HepG2 (cell line): Measurements from ENCODE around the gene WASHC4. TPM values are rescaled to one million over a fixed set of nuclear protein-coding genes. Genes with fewer than 3 reads are reported as not detected.

Source experiments
- ATAC-seq: fragments of 200-7000 bp; cut with Tn5 transposase; 3 replicates; pipeline ENCODE4 v1.9.1; 2020; ENCODE audit warnings: mild to moderate bottlenecking, moderate library complexity
- BruUV-seq: library from RNA; stranded (reverse); fragments of 400-500 nt; replicated peaks from 2 replicates; lab custom pipeline; 2021; lab: Mats Ljungman, UMichigan
- CTCF ChIA-PET: fragments of 300-600 bp; formaldehyde crosslinking; extraction: SDS; loops from one replicate; lab custom pipeline; 2021; ENCODE audit warnings: low total read pairs, inconsistent platforms, low intra/inter-chr PET ratio; lab: Yijun Ruan, JAX
- POLR2A ChIA-PET: fragments of 350-600 bp; sonication (Branson Sonifier 250); formaldehyde crosslinking; loops from one replicate; lab custom pipeline; 2020; ENCODE audit warnings: antibody characterized with exemption, inconsistent platforms; lab: Yijun Ruan, JAX
- DNase-seq: peaks from one replicate; pipeline ENCODE4 v3.0.0-alpha.2; 2015; ENCODE audit warnings: low spot score
- FAIRE-seq: peaks from 3 replicates; lab custom pipeline; 2011; peaks lifted over from hg19 to GRCh38; lab: Jason Lieb, UNC
- H2AFZ ChIP-seq: one replicate; pipeline ENCODE4 v1.6.1; 2011; ENCODE audit warnings: low read length, inconsistent platforms
- H3K27ac ChIP-seq: fragments of 300-600 bp; 3 replicates; pipeline ENCODE4 v1.8.0; 2011; ENCODE audit warnings: mixed run types, mild to moderate bottlenecking, mixed read lengths, low read length, inconsistent platforms; ENCODE audit not compliant: insufficient read depth; ENCODE audit errors: extremely low read length
- H3K27me3 ChIP-seq, 2 experiments: fragments of 200-600 bp in 1 of 2; 2 replicates in 1 of 2; 3 replicates in 1 of 2; pipeline versions ENCODE4 v1.6.0 to v1.8.0; 2011; ENCODE audit warnings: low read length in 2 of 2, mild to moderate bottlenecking in 2 of 2, moderate library complexity in 2 of 2, inconsistent platforms in 1 of 2; ENCODE audit not compliant: insufficient read depth in 2 of 2, control insufficient read depth in 1 of 2
- H3K36me3 ChIP-seq, 2 experiments: fragments of 200-600 bp in 1 of 2; replicated peaks in 1 of 2; 2 replicates in 1 of 2; 3 replicates in 1 of 2; pipeline versions ENCODE4 v1.5.1 to v1.8.0; 2011; ENCODE audit warnings: low read length in 2 of 2, inconsistent platforms in 1 of 2; ENCODE audit not compliant: insufficient read depth in 2 of 2, control insufficient read depth in 1 of 2
- H3K4me1 ChIP-seq: 2 replicates; pipeline ENCODE4 v1.5.1; 2012; ENCODE audit warnings: low read length, inconsistent platforms; ENCODE audit not compliant: insufficient read depth
- H3K4me2 ChIP-seq: 2 replicates; pipeline ENCODE4 v1.6.0; 2011; ENCODE audit warnings: low read depth, low read length, inconsistent platforms
- H3K4me3 ChIP-seq, 3 experiments: fragments of 200-600 bp in 1 of 3; sonication (generic), shearing (Covaris generic) in 1 of 3; replicated peaks in 1 of 3; 2 replicates each; pipeline ENCODE4 v1.5.1; 2011 to 2016; ENCODE audit warnings: low read length in 3 of 3, inconsistent platforms in 2 of 3, low read depth in 2 of 3, mild to moderate bottlenecking in 2 of 3, control low read depth in 1 of 3, mixed read lengths in 1 of 3; ENCODE audit not compliant: insufficient read depth in 1 of 3
- H3K79me2 ChIP-seq: one replicate; pipeline ENCODE4 v1.6.1; 2011; ENCODE audit warnings: low read length, inconsistent platforms; ENCODE audit not compliant: insufficient read depth
- H3K9ac ChIP-seq: 2 replicates; pipeline ENCODE4 v1.6.0; 2011; ENCODE audit warnings: mild to moderate bottlenecking, low read depth, low read length, inconsistent platforms; ENCODE audit not compliant: insufficient read depth
- H3K9me3 ChIP-seq: 2 replicates; pipeline ENCODE4 v1.5.1; 2012; ENCODE audit warnings: mild to moderate bottlenecking, low read length
- H4K20me1 ChIP-seq: 2 replicates; pipeline ENCODE4 v1.6.0; 2011; ENCODE audit warnings: inconsistent platforms, mild to moderate bottlenecking, low read length, moderate library complexity; ENCODE audit not compliant: insufficient read depth
- BRCA1 ChIP-seq: sonication (generic); formaldehyde crosslinking; IDR thresholded peaks from 2 replicates; pipeline ENCODE4 v1.4.0; 2020; ENCODE audit warnings: missing genetic modification reagents
- HBP1 ChIP-seq: IDR thresholded peaks from 2 replicates; pipeline ENCODE4 v1.6.1; 2016; ENCODE audit warnings: low read depth, control low read depth
- POGZ ChIP-seq: sonication (generic); formaldehyde crosslinking; IDR thresholded peaks from 2 replicates; pipeline ENCODE4 v1.4.0; 2020; ENCODE audit warnings: mild to moderate bottlenecking, missing genetic modification reagents
- POLR2G ChIP-seq: fragments of 200-400 bp; formaldehyde crosslinking; IDR thresholded peaks from 2 replicates; pipeline ENCODE4 v1.6.1; 2018; ENCODE audit warnings: mild to moderate bottlenecking, low read depth, low read length, moderate library complexity
- TEAD3 ChIP-seq: optimal IDR thresholded peaks from 2 replicates; pipeline ENCODE3; 2016; ENCODE audit warnings: borderline replicate concordance
- ZNF138 ChIP-seq: sonication (generic); formaldehyde crosslinking; IDR thresholded peaks from 2 replicates; pipeline ENCODE4 v1.5.0; 2020; ENCODE audit warnings: mild to moderate bottlenecking, low read depth, missing genetic modification reagents
- ZSCAN21 ChIP-seq: sonication (generic); formaldehyde crosslinking; IDR thresholded peaks from 2 replicates; pipeline ENCODE4 v1.8.0; 2022; ENCODE audit warnings: mild to moderate bottlenecking, missing genetic modification reagents, moderate library complexity, borderline replicate concordance
- WGBS: methylation state at CpG from one replicate; pipeline ENCODE4 v1.1.6; 2017; ENCODE audit warnings: low lambda C conversion rate; 5-methylcytosine and 5-hydroxymethylcytosine counted together
- in situ Hi-C: cut with HindIII; loops from 2 replicates; pipeline ENCODE4 v1.10.0; 2017; ENCODE audit warnings: low pct_unique_long_range_greater_than_20kb; ENCODE audit not compliant: extremely low pct_ligation_motif_present
- intact Hi-C: fragments of 100-400 bp; cut with micrococcal nuclease; formaldehyde crosslinking; loops from one replicate; pipeline ENCODE4 v1.10.0; 2022; ENCODE audit not compliant: unreplicated experiment
- polyA plus RNA-seq, 8 experiments: library from polyadenylated mRNA; depleted of rRNA in 3 of 8; stranded (reverse) in 7 of 8; unstranded in 1 of 8; fragments of >200 nt; fragmentation: Illumina TruSeq in 4 of 8; extraction: Trizol in 4 of 8; gene quantifications; 2 replicates each; pipeline versions ENCODE4 v1.2.1 to v1.2.3, GENCODE V29; 2011 to 2016; ENCODE audit warnings: low read depth in 4 of 8, missing spikeins in 1 of 8, mixed read lengths in 1 of 8; ENCODE audit not compliant: insufficient read depth in 1 of 8
- total RNA-seq, 5 experiments: library from RNA; depleted of rRNA; stranded (reverse); fragments of >200 nt; fragmentation: Illumina TruSeq; extraction: Trizol; gene quantifications; 2 replicates each; pipeline ENCODE4 v1.2.3, GENCODE V29; 2016; ENCODE audit warnings: low read depth in 1 of 5
- TF ChIP-seq, protein P1 (sequence below): sonication (generic); formaldehyde crosslinking; conservative IDR thresholded peaks from 2 replicates; pipeline ENCODE4 v1.5.0; 2020; ENCODE audit warnings: missing genetic modification reagents
- TF ChIP-seq, protein P2 (sequence below): sonication (generic); formaldehyde crosslinking; IDR thresholded peaks from 2 replicates; pipeline ENCODE4 v1.5.0; 2020; ENCODE audit warnings: mild to moderate bottlenecking, low read depth, missing genetic modification reagents, borderline replicate concordance

Gene WASHC4
- total and polyA plus RNA-seq, 2 of the 13 experiments (the other 11 are each of a cell fraction or from before 2014, with no cell fraction given) = 21.0 to 36.3 TPM

DNA sequence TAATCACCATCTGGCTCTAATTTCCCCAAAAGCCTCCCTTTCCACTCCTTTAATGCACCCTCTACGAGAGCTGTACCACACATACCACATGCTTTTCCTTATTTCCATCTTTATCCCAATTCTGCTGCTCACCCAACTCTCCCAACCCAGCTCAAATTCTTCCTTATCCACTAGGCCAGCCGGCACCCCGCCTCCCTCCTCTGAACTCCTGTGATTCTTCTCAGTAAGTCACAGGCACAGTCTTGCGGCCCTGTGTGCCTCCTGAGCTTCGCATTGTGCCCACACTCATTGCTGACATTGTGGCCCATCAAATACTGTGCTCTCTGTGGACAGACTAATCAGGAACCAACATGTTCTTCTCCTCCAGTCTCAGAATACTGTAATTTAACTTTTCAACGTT, 83.0 kb downstream of the WASHC4 start:
- Histone ChIP-seq H3K79me2 (no peaks in the 10 kb centered on the region), H3K4me1 (0 out of 2 replicates have a peak, but pooled peaks cover 6% of the 10 kb centered on the region), H3K4me2 (no peak overlapping the region), H3K27ac (no peak overlapping the region), H3K36me3 (peaks cover 13 to 33% of the 10 kb centered on the region in 2 experiments; a peak in 4 of 5 replicates), H3K4me3 (no peak overlapping the region)
- no peak for ATAC-seq
- no TSS peak for BruUV-seq
- no peak for TF ChIP-seq BRCA1 (CRISPR knock-in tag)
- TF ChIP-seq TEAD3 (CRISPR knock-in tag) = no peak
- TF ChIP-seq POLR2G = no peak
- TF ChIP-seq HBP1 (CRISPR knock-in tag) = no peak
- TF ChIP-seq, protein P1, sequence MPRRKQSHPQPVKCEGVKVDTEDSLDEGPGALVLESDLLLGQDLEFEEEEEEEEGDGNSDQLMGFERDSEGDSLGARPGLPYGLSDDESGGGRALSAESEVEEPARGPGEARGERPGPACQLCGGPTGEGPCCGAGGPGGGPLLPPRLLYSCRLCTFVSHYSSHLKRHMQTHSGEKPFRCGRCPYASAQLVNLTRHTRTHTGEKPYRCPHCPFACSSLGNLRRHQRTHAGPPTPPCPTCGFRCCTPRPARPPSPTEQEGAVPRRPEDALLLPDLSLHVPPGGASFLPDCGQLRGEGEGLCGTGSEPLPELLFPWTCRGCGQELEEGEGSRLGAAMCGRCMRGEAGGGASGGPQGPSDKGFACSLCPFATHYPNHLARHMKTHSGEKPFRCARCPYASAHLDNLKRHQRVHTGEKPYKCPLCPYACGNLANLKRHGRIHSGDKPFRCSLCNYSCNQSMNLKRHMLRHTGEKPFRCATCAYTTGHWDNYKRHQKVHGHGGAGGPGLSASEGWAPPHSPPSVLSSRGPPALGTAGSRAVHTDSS = no peak
- TF ChIP-seq ZNF138 (CRISPR knock-in tag) = no peak
- TF ChIP-seq, protein P2, sequence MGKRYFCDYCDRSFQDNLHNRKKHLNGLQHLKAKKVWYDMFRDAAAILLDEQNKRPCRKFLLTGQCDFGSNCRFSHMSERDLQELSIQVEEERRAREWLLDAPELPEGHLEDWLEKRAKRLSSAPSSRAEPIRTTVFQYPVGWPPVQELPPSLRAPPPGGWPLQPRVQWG = no peak
- TF ChIP-seq ZSCAN21 (CRISPR knock-in tag) = no peak
- TF ChIP-seq POGZ = no peak
- TF ChIP-seq, all 625 proteins: peak for 0
- FAIRE-seq (no peak), DNase-seq (no peak)
- H4K20me1 ChIP-seq = no peaks in the 10 kb centered on the region
- 90% methylated on average over 6 of the region's 6 CpGs for WGBS
- intact Hi-C loops (no loop called here), in situ Hi-C loops (no loop called here)
- no peaks in the 10 kb centered on the region for H3K9me3 ChIP-seq
- H3K27me3 ChIP-seq = no peaks in the 10 kb centered on the region
- no peak overlapping the region for H3K9ac ChIP-seq
- ChIA-PET POLR2A (no interaction called here), CTCF (no interaction called here)
- no peak overlapping the region for H2AFZ ChIP-seq
